ENCODE data around the gene RPL15. TPM values are rescaled to one million over a fixed set of nuclear protein-coding genes. Genes with fewer than 3 reads are reported as not detected.

Gene RPL15
- total and polyA plus RNA-seq, 2 of the 13 experiments (the other 11 are each of a cell fraction or from before 2014, with no cell fraction given), result 1,297 to 3,693 TPM

DNA sequence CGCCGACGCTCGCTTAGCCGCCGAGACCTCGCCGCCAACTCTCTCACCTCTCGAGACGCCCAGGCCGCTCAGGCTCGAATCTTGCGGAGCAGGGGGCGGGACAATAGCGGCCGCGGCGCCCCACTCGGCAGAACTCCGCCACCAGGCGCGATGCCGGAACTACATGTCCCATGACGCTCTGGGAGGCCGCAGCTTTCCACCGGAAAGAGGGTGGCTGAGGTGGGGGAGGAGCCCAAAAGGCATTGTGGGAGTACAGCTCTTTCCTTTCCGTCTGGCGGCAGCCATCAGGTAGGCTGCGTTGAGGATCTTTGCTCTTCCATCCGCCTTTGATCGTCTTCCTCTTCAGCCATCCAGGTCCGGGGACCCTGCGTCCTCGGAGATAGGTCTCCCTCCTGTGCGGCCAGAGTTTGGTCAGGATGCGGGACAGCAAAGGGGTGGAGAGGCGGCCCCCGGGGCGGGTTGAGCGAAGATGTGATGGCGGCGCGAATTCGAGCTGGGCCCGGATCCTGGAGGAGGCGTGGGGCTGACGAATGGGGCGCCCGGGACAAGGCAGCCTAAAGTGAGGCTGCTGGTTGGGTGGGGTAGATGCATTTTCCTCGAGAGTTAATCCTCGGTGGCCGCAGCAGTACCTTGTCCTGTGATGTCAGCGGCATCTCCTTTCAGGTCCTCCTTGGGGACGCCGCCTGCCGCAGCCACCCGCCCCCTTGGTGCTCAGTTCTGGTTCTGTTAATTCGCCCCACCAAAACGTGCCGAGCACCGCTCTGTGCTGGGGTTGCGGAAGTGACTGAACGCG is at the start of gene RPL15, which contains the start of gene NKIRAS1 (continued):
- TF ChIP-seq SALL2 (CRISPR knock-in tag; IDR thresholded peaks at IDR 0.05) (peak; percentile 78; the same call in 1 of the 2 replicates), FUBP1 (CRISPR knock-in tag; IDR thresholded peaks at IDR 0.05; ENCODE audit: borderline replicate concordance) (no peak), ZNF232 (CRISPR knock-in tag; IDR thresholded peaks at IDR 0.05; ENCODE audit: borderline replicate concordance) (peak; percentile 71; the same call in 1 of the 2 replicates), FOXA1 (IDR thresholded peaks at IDR 0.05) (no peak), FOXA1 (CRISPR knock-in tag; IDR thresholded peaks at IDR 0.05) (0 out of 2 replicates have a peak, but pooled peaks have one; percentile 2), HNRNPL (IDR thresholded peaks at IDR 0.05; ENCODE audit: low read depth, low read length) (peak; percentile 57; the same call in 1 of the 2 replicates), POLR2AphosphoS2 (IDR thresholded peaks at IDR 0.05; ENCODE audit: low read depth, low read length) (peak; percentile 91), MBNL3 (CRISPR knock-in tag; conservative IDR thresholded peaks at IDR 0.05) (no peak), CREBL2 (CRISPR knock-in tag; IDR thresholded peaks at IDR 0.05; ENCODE audit: borderline replicate concordance) (peak; percentile 46; the same call in 1 of the 2 replicates), GZF1 (CRISPR knock-in tag; IDR thresholded peaks at IDR 0.05) (peak; percentile 24; the same call in 1 of the 2 replicates), MXD4 (CRISPR knock-in tag; IDR thresholded peaks at IDR 0.05) (peak; percentile 68), SP140L (CRISPR knock-in tag; IDR thresholded peaks at IDR 0.05; ENCODE audit: borderline replicate concordance) (0 out of 2 replicates have a peak, but pooled peaks have one; percentile 63), ISX (CRISPR knock-in tag; conservative IDR thresholded peaks at IDR 0.05) (0 out of 2 replicates have a peak, but pooled peaks have one; percentile 72)
- TF ChIP-seq, protein P1, sequence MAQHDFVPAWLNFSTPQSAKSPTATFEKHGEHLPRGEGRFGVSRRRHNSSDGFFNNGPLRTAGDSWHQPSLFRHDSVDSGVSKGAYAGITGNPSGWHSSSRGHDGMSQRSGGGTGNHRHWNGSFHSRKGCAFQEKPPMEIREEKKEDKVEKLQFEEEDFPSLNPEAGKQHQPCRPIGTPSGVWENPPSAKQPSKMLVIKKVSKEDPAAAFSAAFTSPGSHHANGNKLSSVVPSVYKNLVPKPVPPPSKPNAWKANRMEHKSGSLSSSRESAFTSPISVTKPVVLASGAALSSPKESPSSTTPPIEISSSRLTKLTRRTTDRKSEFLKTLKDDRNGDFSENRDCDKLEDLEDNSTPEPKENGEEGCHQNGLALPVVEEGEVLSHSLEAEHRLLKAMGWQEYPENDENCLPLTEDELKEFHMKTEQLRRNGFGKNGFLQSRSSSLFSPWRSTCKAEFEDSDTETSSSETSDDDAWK (CRISPR knock-in tag; IDR thresholded peaks at IDR 0.05), result no peak
- TF ChIP-seq, protein P2, sequence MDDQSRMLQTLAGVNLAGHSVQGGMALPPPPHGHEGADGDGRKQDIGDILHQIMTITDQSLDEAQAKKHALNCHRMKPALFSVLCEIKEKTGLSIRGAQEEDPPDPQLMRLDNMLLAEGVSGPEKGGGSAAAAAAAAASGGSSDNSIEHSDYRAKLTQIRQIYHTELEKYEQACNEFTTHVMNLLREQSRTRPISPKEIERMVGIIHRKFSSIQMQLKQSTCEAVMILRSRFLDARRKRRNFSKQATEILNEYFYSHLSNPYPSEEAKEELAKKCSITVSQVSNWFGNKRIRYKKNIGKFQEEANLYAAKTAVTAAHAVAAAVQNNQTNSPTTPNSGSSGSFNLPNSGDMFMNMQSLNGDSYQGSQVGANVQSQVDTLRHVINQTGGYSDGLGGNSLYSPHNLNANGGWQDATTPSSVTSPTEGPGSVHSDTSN (CRISPR knock-in tag; IDR thresholded peaks at IDR 0.05; ENCODE audit: borderline replicate concordance), result no peak; the same call in 1 of the 2 replicates
- TF ChIP-seq, protein P3, sequence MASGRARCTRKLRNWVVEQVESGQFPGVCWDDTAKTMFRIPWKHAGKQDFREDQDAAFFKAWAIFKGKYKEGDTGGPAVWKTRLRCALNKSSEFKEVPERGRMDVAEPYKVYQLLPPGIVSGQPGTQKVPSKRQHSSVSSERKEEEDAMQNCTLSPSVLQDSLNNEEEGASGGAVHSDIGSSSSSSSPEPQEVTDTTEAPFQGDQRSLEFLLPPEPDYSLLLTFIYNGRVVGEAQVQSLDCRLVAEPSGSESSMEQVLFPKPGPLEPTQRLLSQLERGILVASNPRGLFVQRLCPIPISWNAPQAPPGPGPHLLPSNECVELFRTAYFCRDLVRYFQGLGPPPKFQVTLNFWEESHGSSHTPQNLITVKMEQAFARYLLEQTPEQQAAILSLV (CRISPR knock-in tag; IDR thresholded peaks at IDR 0.05; ENCODE audit: borderline replicate concordance), result no peak; the same call in 1 of the 2 replicates
- TF ChIP-seq, protein P4, sequence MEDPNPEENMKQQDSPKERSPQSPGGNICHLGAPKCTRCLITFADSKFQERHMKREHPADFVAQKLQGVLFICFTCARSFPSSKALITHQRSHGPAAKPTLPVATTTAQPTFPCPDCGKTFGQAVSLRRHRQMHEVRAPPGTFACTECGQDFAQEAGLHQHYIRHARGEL (CRISPR knock-in tag; IDR thresholded peaks at IDR 0.05), result peak; percentile 20; the same call in 1 of the 2 replicates
- TF ChIP-seq, protein P5, sequence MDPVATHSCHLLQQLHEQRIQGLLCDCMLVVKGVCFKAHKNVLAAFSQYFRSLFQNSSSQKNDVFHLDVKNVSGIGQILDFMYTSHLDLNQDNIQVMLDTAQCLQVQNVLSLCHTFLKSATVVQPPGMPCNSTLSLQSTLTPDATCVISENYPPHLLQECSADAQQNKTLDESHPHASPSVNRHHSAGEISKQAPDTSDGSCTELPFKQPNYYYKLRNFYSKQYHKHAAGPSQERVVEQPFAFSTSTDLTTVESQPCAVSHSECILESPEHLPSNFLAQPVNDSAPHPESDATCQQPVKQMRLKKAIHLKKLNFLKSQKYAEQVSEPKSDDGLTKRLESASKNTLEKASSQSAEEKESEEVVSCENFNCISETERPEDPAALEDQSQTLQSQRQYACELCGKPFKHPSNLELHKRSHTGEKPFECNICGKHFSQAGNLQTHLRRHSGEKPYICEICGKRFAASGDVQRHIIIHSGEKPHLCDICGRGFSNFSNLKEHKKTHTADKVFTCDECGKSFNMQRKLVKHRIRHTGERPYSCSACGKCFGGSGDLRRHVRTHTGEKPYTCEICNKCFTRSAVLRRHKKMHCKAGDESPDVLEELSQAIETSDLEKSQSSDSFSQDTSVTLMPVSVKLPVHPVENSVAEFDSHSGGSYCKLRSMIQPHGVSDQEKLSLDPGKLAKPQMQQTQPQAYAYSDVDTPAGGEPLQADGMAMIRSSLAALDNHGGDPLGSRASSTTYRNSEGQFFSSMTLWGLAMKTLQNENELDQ (CRISPR knock-in tag; IDR thresholded peaks at IDR 0.05; ENCODE audit: borderline replicate concordance), result no peak
